Stimulated activated CD8-positive, alpha-beta memory T cell treated with anti-CD3 and anti-CD28 coated beads, Interleukin-2, amount 100 ng/mL, for 1 hour (primary cell): Measurements from ENCODE around the gene LRRC8B.
"Not testable (repeated sequence)": the region's sequence is repeated elsewhere in the genome, so short reads cannot be mapped to it uniquely, and the experiment has no call there.

Source experiments
- DNase-seq, 2 donors: peaks; one replicate each; pipeline ENCODE4 v3.0.0-alpha.2; 2020; ENCODE audit warnings: low read depth in 2 of 2

LRRC8B gene

DNA sequence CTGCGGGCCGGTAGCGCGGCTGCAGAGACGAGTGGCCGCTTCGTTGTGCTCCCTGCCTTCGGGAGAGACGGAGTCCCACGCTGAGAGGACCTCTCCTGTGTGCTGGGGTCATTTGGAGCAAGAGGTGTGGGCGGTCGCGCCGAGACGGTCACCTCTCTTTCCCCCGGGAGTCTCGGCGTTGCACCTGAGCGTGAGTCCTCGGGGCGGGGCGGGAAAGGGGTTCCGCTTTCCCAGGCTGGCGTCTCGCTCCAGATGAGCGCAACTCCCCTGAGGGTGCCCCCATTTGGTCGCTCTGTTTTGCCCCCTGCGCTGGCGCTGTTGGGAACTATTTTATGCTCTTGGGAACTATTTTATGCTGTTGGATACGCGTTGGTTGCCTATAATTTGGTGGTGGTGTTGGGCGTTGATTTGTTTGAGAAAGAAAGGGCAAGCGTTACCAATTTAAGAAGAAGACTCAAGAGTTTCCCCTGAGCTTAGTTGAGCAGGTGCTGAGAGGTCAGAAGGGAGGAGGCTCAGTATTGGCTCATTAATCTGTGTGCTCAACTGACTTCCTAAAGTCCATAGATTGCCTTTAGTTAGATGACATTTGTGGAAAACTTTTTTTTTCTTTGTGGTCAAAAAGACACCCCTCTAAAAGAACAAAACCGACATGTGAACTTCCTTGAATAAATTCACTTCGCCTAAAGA is 683 bp downstream of the LRRC8B start:
- peak in 1 of 2 donors; percentile 5 for DNase-seq

DNA sequence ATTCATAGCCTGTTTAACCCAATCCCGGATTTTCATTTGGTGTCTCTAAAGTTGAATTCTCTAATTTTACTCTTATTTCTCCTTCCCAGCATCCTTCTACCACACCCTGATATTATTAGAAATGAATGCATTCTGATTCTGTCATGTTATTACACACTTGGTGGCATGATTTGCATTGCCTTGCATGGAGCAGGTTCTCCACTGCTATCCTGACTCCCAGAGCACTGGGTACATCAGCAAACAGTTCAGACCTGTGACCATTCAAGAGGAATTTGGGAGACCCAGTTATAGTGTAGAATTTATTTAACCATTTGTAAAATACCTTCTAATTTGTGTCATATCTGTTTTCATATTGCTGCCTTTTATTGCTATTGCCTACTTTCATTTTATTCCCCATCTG is 2.6 kb downstream of the LRRC8B start:
- no peak for DNase-seq

DNA sequence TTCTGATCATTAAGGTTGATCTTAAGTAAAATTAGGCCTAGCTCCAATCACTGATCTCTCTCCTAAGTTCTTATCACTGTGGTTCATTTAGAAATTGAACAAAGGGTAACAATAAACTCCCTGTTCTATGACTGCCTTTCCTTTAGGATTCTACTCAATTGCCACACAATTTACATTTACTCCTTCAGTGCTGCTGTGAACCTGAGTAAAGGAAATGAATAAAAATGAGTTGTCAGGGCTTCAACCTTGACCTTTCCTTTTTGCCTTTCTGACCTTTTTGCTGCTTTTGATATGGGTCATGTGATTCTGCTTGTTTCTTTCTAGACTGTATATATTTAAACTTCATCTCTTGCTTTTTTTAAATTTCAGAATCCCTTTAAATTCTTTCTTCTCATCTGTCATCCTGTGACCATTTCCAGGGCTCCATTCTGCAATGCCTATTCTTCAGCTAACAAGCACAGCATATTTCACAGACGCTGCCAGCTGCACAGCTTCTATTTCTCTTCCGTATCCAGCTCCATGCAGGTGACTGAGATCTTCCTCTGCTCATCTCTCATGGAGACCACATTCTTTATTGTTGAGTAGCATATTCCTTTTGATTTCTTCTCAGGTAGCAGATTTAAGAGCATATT is 3.2 kb downstream of the LRRC8B start:
- no peak for DNase-seq

DNA sequence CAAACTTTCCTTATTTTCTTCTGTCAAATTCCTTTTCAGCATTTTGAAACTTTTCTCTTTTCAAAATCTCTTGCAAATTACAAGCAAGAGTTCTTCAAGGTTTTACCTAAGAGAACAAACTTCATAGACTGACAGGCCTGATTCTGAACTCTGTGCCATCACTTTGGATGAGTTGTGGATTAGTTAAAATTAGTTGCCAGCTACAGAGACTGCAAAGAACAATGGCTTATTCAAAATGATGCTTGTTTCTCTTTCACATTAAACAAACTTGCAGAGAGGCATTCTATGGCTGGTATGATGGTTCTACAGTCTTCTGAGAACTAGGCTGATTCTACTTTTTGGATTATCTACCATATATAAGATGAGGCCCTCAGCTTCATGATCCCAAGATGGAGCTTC is 3.8 kb downstream of the LRRC8B start:
- no peak for DNase-seq

DNA sequence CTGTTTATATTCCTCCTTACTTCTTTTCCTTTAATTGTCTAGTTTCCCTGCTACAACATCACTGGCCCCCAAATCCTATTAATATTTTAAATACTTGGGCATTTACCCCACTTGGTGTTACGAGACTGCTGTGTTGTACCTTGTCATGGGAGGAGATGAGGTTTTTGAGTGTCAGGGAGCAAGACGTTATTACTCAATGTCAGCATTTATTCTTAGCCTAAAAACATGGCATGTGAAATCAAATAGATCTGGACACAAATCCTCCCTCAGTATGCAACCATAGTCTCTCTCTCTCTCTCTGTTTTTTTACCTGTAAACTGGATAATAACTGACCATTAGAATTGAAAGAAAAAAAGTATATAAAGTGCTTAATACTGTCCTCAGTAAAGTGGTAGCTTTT is 4.6 kb downstream of the LRRC8B start:
- DNase-seq, result no peak

GRCh38 chr1:89530444-89531089 is 5.9 kb downstream of the LRRC8B start:
- DNase-seq, result no peak

DNA sequence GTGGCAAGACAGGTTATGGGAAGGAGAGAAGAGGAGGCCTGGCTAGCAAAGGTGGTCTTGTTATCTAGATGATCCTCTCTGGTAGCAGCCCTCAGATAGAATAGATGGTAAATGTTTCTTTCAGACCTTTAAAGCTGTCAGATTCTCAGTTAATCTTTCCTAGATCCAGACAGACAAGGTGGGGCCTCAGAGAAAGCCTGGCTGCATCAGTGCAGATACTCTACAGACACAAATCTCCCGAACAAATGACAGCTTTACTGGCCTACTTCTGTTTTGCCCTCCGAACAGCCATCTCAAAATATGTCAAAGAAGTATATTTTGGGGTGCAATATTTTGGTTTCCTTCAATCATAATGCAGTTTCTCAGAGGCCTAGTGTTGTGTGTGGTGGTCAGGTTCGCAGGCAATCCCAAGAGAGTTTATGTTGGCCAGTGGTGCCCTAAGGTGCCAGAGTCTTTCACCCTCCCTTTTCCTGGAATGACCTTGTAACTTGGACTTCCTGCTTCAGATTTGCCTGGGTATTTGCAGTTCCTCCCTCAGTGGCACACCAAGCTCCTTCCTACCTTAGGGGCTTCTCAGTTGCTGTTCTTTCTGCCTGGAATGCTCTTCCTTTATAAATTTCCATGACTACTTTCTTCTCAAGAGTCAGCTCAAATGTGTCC is 7.0 kb downstream of the LRRC8B start:
- no peak for DNase-seq

DNA sequence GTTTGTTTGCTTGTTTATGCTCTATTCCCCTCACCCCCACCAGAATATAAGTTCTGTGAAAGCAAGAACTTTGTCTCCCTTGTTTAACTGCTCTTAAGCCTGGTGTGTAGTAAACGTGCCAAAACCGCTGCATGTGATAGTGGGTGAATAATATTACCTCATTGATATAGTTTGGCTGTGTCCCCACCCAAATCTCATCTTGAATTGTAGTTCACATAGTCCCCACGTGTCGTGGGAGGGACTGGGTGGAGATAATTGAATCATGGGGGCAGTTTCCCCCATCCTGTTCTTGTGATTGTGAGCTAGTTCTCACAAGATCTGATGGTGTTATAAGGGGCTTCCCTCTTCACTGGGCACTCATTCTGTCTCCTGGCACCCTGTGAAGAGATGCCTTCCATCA is 7.6 kb downstream of the LRRC8B start:
- DNase-seq, result no peak

GRCh38 chr1:89532866-89533265 is 8.2 kb downstream of the LRRC8B start:
- DNase-seq, result no peak

- no peak for DNase-seq
Measured at GRCh38 chr1:89535537-89535936, 10.9 kb downstream of the LRRC8B start.

DNA sequence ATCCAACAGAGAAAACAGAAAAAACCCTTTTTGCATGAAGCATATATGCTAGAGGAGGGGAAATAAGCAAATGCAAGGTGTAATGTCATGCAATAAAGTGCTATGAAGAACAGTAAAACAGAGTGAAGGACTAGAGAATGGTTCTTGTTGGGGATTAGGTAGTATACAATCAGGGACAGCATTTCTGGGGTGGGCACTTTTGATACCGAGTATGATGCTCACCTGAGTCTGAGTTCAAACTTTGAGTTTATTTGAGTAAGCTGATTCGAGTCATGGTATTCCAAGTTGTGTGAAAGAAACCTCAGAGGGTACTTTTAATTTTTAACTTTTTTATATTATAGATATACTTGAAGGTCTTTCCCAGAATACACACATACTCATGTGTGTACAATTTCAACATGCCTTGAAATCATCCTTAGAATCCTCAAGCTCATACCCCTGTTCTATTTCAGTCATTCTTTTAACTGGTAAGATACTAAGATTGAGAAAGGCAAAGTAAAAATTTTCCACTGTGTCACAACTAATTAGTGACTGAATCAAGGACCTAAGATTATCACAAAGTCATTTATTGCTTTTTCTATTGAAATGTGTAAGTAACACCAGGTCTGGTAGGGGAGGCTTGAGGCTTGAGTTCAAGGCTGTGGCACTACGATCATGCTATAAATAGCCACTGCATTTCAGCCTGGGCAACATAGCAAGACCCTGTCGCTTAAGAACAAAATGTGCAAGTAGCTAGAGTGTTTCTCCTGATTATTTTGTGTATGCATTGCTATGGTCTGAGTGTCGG is 12.1 kb downstream of the LRRC8B start:
- no peak for DNase-seq

GRCh38 chr1:89538361-89538760 is 13.7 kb downstream of the LRRC8B start:
- DNase-seq, result no peak

DNA sequence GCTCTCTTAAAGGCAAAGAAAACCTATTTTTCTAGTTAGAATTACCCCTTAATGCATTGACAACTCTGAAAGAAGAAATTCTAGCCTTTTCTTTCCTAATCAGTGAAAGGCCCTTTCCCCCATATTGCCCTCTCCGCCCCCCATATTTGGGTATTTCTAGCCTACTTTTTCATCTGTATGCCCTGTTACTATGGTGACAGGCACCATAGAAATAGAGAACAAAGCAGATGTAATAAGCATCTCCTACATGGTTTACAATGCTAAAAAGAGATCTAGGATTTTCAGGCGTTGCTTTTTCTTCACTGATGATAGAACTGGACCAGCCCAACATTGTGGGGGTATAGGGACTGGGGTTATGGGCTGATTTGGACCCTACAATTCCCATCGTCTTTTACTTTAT is 14.5 kb downstream of the LRRC8B start:
- no peak for DNase-seq

DNA sequence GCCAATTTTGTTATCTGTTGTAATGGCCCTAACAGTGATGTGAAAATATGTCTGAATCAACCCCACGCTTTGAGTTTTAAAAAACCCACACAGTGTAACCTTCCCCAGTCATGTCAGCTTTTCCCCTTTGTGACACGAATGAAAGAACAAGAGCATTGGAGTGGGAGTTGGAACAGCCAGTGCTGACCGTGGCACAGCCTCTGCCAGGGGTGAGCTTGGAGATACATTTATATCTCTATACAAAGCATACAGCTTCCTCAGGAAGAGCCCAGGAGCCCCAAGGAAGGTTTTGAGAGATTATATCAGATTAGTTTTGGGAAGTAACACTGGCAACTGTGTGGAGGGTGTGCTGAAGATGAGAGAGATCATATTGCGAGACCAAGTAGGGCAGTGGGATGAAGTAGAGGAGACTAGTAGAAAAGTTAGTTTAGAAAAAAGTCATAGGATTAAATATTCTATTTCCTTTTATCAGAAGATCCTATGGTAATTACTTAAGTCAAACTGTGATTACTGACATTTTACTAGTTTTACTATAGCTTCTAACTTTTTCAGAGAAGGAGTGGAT is 15.9 kb downstream of the LRRC8B start:
- DNase-seq, result no peak

- no peak for DNase-seq
Measured at GRCh38 chr1:89542345-89542744, 17.7 kb downstream of the LRRC8B start.

DNA sequence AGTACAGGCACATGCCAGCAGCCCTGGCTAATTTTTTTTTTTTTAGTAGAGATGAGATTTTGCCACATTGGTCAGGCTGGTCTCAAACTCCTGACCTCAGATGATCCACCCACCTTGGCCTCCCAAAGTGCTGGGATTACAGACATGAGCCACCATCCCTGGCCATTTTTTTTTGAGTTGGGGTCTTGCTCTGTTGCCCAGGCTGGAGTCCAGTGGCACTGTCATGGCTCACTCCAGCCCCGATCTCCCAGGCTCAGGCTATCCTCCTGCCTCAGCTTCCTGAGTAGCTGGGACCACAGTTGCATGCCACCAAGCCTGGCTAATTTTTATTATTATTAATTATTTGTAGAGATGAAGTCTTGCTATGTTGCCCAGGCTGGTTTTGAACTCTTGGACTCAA is 19.0 kb downstream of the LRRC8B start:
- DNase-seq, result not testable (repeated sequence)

GRCh38 chr1:89545264-89546038 is 20.8 kb downstream of the LRRC8B start:
- DNase-seq, result no peak

- DNase-seq, result no peak
Measured at GRCh38 chr1:89546082-89546889, 21.7 kb downstream of the LRRC8B start.

DNA sequence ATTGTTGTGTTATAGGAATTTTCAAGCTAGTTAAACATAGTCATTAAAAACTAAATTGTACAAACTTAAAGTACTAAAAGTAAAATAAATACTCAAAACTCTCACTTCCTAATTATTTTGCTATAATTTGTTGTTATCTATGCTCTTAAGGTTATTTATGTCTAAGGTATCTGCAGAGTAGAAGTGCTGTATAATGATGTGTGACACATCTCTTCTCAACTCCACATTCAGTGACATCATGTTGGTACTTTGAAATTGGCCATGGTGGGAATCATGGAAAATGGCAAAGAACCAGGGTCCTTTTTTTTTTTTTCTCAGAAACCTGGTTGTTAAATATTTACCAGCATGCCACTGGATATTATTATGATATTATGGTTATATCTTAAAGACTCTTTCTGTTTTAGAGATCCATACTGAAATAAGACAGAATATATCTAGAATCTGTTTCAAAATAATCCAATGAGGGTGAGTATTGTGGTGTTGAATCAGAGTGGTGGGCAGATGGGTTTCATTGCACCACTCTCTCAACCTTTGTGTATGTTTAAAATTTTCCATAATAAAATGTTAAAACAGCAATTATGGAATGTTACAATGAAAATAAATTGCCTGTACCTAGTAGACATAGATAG is 22.4 kb downstream of the LRRC8B start:
- no peak for DNase-seq
